GM21447 (cell line): Measurements from ENCODE around the gene ORC4.

ENCODE experiments used
- ATAC-seq: cut with Tn5 transposase; IDR thresholded peaks from one replicate; pipeline ENCODE4 v1.9.1; 2021; ENCODE audit not compliant: unreplicated experiment

The ORC4 gene

DNA sequence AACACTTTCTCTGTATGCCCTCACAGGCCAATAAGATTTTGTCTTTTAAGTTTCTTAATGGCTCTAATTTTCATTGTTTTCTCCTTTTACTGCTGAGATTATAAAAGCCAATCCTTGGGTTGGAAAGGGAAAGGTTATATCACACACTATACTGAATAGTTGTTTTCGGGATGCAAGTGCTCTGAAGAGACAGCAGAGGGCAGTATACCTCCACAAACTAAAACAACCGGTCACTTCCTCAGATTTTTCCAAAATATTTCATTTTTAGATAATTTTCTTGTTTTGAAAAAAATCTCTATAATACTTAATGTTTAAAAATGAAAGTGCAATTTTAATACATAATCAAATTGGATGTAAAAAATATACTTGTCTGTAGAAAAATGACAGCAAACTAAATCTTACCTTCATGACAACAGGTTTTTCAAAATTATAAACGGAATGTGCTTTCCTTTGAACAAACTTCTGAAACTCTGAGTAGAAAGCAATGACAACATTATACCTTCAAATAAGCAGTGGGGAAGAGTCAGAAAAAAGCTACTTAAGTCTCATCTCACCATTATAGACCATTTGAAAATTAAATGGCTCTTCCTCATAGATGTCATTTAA is 82.7 kb downstream of the ORC4 start:
- ATAC-seq: no peak

DNA sequence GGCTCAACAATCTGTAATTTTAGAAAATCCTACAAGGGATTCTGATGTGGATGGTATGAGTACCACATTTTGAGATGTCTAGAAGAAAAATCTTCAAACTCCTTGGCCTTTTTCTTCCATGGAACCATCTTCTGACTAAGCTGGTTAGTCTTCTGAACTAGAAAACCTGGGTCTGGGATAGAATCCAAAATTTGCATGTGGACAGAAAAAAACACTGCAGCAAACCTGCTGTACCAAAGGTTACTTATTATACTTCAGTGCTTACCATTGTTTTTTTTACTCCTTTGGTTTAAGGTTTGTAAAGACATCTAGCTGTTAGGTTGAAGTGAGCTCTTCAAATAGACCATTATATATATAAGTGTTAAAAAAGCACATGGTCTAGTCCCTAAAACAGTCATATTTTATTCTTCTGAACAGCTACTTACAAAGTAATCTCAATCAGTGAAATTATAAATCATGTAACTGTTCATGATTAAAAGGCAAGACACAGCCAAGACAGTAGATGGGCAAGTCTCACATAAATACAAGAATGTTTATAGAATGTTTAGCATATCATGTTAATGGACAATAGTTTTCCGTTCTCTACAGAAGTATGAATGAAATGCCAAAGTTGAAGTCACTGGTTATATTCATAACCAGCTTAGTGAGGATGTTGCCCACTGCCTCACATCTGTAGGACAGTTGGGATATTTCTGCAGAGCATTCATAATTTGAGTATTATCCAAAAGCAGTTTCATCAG is 85.5 kb downstream of the ORC4 start:
- ATAC-seq: no peak

DNA sequence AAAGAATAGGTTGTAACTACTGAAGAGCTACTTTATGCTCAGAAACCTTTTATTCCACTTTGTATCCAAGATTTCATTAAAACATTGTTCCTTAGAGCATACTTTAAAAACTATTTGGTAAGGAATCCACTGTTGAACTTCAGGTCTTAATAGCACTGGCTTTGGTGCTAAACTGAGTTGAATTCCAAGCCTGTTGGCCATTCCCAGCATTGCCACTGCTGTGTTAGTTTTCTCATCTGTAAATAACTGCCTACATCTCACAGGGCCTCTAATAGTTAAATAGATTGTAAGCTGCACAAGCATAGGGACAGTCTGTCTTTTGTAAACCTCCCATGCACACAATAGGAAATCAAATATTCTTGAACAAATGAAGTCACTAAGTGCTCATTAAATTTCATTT is 86.6 kb downstream of the ORC4 start:
- ATAC-seq: no peak

DNA sequence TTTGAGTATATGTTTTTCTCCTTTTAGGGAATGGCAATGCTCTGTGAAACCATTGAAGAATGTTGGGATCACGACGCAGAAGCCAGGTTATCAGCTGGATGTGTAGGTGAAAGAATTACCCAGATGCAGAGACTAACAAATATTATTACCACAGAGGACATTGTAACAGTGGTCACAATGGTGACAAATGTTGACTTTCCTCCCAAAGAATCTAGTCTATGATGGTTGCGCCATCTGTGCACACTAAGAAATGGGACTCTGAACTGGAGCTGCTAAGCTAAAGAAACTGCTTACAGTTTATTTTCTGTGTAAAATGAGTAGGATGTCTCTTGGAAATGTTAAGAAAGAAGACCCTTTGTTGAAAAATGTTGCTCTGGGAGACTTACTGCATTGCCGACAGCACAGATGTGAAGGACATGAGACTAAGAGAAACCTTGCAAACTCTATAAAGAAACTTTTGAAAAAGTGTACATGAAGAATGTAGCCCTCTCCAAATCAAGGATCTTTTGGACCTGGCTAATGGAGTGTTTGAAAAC is 93.4 kb downstream of the ORC4 start:
- no peak for ATAC-seq

DNA sequence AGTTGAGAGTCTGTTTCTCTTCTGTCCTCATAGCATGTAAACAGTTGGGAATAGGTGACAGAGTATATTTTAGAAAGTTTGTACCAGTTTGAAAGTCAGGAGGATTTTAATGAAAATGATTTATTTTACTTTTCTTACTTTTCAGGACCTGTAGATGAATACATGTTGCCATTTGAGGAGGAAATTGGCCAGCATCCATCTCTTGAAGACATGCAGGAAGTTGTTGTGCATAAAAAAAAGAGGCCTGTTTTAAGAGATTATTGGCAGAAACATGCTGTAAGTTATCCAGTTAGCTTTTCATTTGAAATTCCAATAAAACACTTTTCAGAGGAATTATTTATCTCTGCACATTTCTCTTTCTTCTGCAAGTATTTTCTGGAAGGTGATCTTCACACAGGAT is 94.7 kb downstream of the ORC4 start:
- no peak for ATAC-seq

DNA sequence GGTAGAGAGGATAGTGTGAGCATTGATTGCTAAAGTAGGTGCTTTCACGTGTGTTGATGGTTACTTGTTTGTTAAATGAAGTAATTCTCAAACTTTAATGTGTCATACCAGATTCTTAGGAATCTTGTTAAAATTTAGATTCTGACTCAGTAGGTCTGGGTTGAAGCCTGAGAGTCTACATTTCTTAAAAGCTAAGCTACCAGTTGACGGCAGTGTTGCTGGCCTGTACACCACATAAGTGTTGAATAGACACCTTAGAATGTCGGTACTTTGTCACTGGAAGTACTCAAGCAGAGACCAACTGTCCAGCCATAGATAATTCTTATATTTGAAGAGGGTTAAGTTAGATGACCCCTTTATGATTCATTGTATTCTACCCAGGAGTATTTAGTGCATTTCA is 95.9 kb downstream of the ORC4 start:
- ATAC-seq: no peak

DNA sequence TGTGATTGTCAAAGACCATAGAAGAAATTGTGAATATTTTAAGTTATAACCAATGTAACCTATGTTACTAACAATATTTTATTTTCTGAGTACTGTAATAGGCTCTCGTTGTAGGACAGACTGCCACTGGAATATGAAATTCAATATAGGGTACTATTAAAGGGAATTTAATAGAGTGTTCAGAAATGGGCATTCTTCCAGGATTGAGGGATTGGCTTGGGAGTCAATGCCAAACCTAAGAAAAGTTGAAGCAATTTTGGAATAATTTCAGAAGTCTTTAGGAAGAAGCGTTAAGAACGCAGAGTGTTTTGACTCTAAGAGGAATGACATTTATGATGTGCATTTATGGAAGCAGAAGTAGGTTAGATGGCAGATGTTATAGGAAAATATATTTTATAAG is 96.7 kb downstream of the ORC4 start:
- no peak for ATAC-seq

DNA sequence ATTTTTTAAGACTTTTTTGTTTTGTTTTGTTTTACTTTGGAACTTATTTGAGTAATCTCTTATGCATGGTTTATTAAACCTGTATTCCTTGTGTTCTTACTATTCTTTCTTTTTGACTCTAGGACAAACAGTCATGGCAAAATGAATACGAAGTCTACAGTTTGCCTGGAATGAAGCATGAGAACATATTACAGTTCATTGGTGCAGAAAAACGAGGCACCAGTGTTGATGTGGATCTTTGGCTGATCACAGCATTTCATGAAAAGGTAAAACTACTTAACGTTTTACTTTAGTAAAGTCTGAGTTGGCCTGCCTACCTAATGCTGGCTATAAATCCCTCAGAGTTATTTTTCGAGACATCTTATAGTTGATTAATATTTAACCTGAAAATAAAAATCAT is 103.4 kb downstream of the ORC4 start:
- no peak for ATAC-seq

DNA sequence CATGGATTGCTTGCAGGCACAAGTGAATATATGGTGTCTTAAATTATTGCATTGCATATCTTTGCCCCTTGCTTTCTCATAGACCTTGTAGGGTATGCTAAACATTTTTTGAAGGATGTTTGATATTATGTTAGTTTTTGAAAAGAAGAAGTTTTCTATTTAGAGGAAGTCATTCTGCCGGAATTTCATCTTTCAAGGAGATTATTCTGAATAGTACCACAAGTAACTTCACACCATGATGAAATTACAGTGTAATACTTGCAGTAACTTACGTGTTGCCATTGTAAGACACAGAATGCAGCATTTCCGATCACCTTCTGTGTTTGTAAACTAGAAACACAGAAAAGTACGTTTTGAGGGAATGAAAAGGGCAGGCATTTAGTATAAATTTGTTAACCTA is 103.8 kb downstream of the ORC4 start:
- no peak for ATAC-seq

DNA sequence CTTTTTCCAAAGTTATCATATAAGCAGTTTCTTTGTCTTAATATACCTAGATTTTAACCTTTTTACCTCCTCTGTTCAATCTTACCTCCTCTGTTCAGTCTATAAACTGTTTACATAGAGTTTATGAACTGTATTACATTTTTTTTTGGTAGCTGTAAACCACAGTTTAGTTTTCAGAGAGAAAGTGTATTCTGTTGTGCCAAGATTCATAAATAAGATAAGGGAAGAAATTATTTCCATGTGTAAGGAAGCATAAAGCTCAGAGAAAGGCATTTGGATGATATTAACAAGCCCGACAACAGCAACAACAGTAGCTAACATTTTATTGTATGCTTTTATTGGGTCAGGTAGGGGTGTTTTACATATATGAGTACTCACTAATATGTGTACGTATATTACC is 104.5 kb downstream of the ORC4 start:
- no peak for ATAC-seq

DNA sequence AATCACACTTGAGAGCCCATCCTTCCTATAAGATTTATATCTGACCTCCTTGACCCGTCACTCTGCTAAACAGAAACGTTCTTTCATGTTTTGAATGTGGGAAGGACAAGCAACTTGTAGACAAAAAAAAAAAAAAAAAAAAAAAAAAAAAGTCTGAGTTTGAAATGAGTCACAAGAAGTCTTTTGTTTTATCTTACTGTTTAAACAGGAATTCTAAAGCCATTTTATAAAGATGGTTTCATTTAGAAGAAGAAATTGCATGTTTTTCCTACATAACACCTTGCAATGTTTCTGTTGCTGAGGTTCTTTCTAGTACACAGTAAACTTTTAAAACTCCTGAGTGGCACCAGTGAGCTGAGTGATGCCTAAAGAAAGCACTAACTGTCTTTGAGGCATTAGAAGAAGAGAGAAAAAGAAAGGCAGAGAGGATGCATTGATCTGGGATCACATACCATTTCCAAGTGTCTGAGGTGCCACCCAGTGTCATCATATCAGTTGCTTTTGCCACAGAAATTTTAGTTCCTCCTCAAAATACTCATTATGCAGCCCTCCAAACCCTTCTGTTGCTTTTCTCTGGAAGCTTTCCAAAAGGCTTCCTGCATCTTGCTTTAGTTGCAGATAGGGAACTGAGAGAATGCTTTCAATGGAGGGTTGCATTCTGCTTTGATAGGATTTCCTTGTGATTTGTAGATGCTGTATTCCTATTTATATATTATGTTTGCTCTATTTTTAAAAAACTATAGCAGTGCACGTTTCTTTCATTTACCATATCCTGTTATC is 106.6 kb downstream of the ORC4 start:
- no peak for ATAC-seq

DNA sequence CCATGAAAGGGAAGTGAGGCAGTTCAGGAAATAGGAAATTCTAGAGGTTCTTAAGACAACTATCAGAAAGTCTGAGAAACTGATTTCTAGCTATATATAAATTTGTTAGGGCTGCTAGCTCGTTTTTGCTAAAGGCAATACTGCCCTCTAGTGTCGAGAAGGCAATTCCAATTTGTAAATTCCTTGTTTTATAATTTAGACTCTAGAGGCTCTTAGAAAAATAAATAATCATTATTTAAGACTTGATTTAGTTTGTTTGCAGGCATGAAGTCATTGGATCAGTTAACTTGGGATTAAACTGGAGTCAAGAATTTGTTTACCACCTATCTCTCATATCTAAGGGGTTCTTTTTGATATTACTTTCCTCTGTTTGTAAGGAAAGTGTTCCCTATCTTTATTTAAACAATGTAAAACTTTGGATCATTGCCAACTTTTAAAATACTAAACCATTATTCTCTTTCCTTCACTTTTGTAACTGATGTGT is 109.5 kb downstream of the ORC4 start:
- no peak for ATAC-seq

DNA sequence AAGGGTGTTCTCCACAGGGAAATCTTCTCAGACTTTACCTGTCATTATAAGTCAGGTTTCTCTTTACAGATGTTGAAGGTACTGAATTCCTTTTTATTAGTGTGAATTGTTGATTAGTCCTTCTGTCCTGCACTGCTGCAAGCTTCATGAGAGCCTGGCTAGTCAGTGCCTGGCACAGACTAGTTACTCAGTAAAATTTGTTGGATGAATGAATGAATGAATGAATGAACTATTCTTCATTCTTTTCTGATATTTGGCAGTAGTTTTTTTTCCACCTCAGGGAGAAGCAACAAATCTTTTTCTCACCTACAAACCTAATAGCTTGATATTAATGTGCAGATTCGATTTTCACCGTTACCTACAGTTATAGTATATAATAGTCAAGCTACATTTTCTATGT is 111.4 kb downstream of the ORC4 start:
- no peak for ATAC-seq

DNA sequence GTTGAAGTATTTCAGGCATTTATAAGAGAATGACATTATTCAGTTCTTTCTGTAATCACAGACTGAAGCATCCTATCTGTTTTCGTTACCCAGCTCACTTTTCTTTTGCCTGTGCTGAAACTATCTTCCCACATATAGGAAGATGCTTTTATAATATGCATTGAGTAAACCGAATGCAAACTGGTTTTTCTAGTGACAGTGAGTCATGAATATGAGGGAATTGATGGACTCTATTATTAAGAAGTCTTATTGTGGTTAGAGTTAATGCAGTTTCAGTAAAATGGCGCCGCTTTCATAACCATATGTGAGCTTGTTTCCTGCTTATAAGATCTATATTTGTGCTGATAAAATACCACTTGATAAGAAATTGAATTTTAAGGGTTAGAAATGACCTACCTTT is 116.5 kb downstream of the ORC4 start:
- no peak for ATAC-seq

DNA sequence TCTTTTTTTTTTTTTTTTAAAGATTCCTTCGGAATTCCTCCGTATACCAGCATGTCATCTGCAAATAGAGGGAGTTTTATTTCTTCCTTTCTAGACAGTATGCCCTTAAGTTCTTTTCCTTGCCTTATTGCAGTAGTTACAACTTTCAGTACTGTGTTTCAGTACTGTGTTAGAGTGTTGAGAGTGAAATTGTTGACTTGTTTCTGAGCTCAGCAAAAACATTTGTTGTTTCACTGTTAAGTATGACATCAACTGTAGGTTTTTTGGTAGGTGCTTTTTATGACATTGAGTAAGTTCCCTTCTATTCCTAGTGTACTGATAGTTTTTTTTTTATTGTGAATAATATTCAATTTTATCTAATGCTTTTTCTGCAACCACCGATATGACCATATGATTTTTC is 131.9 kb downstream of the ORC4 start:
- no peak for ATAC-seq

DNA sequence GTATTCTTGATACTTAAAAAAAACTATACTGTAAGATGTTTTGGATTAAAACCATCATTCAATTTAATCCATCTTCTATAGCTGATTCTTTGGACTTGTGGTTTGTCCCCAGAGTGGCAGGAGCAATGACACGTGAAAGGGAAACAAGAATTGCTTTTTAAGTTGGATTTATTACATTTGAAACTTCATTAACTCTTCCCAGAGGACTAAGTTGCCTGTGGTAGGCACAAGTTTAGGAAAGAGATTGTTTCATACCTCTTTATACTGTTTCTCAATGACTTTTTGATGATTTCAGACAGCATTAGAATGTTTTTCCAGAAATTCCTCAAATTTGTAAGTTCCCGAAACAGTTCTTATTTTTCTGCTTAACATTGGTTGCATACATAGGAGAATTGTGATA is 134.4 kb downstream of the ORC4 start:
- ATAC-seq: no peak

DNA sequence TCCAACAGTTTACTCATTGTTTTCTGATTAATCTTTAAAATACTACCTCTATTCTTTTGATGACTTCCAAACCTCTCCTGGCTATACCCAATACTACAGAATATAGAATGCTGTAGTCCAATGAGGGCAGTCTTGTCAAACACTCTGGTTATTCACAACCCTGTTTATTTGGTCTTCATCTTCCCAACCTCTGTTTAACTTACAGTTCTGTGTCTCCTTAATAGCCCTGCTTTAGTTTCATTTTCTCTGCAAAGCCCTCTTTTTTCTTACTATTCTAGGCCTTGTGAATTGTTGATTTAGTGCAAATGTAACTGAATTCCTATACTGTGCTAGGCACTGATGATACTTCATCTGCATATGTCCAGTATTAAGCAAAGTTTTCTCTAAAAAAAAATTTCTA is 135.7 kb downstream of the ORC4 start:
- no peak for ATAC-seq

DNA sequence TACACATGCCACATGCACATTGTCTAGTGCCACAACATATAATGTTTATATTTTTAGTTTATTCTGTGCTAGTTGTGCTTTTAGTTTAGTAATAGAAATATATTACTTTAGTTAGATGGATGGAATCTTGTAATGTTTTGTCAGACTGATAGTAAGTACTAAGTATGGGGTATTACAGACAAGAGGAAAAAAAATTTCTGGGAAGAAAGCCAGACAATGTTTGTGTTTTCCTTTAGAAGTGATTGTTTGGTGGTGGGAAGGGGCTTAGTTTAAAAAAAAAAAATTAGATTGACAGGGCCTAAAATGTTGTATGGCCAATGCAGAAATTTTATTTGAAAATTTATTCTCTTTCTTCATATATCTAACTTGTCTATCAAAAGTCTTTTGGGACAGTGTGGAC is 137.9 kb downstream of the ORC4 start:
- no peak for ATAC-seq
